ENCODE measurements around the gene ZFP57.

The ZFP57 gene

DNA sequence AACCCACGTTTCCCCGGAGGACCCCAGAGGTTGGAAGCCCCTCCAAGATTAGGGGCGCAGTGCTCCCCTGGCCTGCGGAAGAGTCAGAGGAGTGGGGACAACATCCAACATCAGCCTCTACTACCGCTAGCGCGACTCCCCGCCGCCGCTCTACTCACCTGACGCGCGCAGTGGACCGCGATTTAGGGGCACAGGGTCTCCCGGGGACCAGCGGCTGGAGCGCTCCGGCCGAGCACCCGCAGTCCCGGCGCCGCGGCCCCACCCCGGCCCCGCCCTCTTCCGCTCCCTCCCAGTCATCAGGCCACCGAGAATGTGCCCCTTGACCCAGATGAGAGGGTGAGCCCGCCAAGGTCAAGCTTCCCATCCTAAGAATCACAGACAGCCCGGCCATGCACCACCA, at the start of gene ZFP57:
ZFP57 (minus strand) TSS at position 249 of the 400 bp plus-strand sequence. CDS start 4,149 bp downstream, outside the sequence.
- DNase-seq = no peak

DNA sequence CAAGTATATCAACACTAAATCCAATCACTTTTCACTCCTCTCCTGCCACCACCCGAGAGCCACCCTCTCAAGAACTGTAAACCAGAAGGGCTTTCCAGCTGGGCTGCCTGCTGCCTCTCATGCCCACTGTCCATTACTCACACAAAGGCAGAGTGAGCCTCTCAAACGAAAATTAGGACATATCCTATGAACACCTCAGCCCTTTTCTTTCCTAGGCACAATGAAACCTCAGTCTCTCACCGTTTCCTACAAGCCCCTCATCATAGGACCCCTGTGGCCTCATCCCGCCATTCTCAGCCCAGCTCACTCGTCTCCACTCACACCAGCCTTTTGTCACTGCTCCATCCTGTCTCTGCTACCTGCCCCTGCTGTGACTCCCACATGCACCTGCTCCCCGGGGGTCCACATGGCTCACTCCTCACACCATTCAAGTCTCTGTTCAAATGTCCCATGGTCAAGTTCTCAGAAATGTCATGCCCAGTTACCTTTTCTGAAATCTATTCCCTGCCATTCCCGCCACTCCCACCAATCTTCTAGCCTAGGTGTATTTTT, 49.7 kb upstream of the ZFP57 start:
- DNase-seq = no peak

DNA sequence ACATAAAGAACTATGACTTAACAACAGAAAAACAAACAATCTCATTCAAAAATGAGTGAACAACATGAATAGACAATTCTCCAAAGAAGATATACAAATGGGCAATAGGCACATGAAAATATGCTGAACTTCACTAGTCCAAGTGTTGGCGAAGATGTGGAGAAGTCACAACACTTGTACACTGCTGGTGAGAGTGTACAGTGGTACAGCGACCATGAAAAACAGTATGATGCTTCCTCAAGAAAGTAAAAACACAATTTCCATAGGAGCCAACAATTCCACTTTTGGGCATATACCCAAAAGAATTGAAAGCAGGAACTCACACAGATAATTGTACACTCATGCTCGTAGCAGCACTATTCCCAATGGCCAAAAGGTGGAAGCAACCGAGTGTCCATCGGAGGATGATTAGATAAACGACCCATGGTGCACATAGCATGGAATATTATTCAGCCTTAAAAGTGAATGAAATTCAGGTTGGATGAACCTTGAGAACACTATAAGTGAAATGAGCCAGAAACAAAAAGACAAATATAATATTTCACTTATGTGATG, 48.9 kb upstream of the ZFP57 start:
- DNase-seq = no peak

DNA sequence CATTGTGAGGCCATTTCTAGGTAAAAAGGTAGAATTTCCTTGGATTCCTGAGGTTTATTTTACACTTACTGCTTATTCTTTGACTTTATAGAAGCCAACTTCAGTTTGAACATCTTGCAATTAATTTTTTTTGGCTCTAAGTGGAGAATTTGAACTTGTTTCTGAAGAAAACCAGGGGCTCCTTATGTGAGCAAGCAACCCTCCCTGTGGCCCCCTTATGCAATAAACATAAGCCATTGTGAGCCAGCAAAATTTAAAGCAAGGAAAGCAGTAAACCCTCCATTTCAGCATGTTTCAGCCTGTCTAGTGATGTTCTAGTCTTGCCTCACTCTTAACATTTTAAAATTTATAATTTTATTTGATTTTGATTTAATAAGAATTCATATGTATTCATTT, 47.9 kb upstream of the ZFP57 start:
- DNase-seq = no peak

DNA sequence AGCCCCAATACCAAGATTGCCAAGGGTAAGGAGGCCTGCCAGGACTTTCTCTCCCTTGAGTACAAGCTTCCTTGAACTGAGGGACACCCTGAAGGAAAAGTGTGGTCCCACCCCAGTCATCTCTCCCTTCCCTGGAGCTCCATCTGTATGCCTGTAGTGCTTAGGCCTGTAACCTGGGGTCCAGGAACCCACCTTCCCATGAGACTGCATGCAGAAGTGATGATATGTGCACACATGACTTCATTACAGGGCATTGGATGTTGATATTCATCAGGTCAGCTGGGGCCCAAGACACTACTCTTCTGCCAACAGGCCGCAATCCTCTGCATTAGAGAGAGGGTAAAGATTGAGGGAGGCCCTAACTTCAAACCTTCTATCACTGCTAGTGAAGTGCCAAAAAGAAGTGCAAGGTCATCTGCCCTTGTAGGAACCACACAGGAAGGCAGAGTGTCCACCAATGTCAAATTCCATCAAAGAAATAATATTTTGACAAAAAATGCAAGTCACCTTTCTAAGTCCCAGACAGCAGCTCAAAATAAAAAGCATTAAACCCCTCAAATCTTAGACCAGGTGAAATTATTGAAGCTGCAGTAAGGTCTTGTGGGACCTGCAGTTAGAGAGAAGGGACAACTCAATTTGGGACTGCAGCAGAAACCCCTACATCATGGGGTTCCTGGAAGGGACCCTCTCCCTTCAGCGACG, 47.4 kb upstream of the ZFP57 start:
- no peak for DNase-seq

DNA sequence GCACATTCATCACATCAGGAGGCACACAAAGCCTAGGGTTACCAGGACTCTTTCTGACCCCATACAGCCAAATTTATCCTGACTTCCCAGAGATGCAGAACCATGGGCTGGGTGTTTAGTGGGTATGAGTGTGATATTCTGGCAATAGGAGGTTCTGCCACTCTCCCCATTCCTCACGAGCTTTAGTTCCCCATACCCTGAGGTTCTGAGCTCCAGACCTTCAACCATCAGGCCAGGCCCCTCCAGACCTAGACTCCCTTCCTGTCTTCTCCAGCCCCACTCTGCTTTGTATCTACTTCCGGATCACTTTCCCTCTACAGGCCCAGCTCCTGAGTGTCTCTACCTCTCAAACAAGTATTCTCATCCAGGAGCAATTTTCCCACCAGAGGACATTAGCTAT, 46.7 kb upstream of the ZFP57 start:
- DNase-seq = no peak

DNA sequence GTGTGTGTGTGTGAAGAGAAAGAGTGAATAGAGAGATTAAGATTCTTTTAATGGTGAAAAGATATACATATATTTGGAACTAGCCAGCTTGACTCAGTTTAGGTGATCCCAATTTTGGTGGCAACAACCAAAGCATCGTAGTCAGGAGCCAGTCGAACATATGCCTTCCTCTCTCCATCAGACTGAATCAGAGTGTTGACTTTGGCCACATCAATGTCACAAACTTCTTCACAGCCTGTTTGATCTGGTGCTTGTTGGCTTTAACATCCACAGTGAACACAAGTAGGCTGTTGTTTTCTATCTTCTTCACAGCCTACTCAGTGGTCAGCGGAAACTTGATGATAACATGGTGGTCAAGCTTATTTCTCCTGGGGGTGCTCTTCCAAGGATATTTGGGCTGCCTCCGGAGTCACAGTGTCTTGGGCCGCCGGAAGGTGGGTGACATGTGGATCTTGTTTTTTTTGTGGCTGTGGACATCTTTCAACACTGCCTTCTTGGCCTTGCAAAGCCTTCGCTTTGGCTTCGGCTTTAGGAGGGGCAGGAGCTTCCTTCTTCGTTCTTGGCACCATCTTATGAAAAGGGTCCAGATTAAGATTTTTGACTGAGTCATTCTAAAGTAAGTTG, 45.7 kb upstream of the ZFP57 start:
- DNase-seq = no peak

DNA sequence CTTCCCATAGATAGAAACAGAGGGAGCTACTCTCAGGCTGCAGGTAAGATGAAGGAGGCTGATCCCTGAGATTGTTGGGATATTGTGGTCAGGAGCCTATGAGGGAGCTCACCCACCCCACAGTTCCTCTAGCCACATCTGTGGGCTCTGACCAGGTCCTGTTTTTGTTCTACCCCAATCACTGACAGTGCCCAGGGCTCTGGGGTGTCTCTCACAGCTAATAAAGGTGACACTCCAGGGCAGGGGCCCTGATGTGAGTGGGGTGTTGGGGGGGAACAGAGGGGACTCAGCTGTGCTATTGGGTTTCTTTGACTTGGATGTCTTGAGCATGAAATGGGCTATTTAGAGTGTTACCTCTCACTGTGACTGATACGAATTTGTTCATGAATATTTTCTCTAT, 45.0 kb upstream of the ZFP57 start:
- DNase-seq = no peak

DNA sequence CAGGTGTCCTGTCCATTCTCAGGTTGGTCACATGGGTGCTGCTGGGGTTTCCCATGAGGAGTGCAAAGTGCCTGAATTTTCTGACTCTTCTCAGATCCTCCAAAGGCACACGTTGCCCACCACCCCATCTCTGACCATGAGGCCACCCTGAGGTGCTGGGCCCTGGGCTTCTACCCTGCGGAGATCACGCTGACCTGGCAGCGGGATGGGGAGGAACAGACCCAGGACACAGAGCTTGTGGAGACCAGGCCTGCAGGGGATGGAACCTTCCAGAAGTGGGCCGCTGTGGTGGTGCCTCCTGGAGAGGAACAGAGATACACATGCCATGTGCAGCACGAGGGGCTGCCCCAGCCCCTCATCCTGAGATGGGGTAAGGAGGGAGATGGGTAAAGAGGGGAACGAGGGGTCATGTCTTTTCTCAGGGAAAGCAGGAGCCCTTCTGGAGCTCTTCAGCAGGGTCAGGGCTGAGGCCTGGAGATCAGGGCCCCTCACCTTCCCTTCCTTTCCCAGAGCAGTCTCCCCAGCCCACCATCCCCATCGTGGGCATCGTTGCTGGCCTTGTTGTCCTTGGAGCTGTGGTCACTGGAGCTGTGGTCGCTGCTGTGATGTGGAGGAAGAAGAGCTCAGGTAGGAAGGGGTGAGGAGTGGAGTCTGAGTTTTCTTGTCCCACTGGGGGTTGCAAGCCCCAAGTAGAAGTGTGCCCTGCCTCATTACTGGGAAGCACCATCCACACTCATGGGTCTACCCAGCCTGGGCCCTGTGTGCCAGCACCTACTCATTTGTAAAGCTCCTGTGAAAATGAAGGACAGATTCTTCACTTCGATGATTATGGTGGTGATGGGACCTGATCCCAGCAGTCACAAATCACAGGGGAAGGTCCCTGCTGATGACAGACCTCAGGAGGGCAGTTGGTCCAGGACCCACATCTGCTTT, 44.3 kb upstream of the ZFP57 start:
- DNase-seq = no peak

DNA sequence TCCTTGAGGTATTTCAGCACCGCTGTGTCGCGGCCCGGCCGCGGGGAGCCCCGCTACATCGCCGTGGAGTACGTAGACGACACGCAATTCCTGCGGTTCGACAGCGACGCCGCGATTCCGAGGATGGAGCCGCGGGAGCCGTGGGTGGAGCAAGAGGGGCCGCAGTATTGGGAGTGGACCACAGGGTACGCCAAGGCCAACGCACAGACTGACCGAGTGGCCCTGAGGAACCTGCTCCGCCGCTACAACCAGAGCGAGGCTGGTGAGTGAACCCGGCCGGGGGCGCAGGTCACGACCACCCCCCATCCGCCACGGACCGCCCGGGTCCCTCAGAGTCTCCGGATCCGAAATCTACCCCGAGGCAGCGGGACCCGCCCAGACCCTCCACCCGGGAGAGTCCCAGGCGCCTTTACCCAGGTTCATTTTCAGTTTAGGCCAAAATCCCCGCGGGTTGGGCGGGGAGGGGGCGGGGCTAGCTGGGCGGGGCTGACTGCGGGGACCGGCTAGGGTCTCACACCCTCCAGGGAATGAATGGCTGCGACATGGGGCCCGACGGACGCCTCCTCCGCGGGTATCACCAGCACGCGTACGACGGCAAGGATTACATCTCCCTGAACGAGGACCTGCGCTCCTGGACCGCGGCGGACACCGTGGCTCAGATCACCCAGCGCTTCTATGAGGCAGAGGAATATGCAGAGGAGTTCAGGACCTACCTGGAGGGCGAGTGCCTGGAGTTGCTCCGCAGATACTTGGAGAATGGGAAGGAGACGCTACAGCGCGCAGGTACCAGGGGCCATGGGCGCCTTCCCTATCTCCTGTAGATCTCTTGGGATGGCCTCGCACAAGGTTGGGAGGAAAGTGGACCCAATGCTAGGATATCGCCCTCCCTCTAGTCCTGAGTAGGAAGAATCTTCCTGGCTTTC, 43.0 kb upstream of the ZFP57 start:
- peak; percentile 49 to 61 for DNase-seq

DNA sequence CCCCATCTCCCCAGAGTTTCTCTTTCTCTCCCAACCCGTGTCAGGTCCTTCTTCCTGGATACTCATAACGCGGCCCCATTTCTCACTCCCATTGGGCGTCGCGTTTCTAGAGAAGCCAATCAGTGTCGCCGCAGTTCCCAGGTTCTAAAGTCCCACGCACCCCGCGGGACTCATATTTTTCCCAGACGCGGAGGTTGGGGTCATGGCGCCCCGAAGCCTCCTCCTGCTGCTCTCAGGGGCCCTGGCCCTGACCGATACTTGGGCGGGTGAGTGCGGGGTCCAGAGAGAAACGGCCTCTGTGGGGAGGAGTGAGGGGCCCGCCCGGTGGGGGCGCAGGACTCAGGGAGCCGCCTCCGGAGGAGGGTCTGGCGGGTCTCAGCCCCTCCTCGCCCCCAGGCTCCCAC, 42.3 kb upstream of the ZFP57 start, which contains the start of gene HLA-F:
HLA-F (plus strand) TSS at position 173 of the 404 bp plus-strand sequence; CDS start at position 203, 30 bp downstream.
- peak; percentile 97 to 98 for DNase-seq

DNA sequence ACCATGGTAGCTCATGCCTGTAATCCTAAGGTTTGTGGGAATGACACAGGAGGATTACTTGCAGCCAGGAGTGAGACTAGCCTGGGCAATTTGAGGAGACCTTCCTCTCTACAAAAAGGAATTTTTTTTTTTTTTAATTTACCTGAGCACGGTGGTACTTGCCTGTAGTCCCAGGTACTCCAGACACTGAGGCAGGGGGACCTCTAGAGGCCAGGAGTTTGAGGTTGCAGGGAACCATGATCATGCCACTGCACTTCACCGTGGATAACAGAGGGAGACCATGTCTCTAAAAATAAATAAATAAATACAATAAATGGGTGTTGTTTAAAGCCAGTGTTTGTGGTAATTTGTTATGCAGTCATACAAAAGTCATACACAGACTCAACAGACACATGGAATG, 39.9 kb upstream of the ZFP57 start:
- DNase-seq = no peak

DNA sequence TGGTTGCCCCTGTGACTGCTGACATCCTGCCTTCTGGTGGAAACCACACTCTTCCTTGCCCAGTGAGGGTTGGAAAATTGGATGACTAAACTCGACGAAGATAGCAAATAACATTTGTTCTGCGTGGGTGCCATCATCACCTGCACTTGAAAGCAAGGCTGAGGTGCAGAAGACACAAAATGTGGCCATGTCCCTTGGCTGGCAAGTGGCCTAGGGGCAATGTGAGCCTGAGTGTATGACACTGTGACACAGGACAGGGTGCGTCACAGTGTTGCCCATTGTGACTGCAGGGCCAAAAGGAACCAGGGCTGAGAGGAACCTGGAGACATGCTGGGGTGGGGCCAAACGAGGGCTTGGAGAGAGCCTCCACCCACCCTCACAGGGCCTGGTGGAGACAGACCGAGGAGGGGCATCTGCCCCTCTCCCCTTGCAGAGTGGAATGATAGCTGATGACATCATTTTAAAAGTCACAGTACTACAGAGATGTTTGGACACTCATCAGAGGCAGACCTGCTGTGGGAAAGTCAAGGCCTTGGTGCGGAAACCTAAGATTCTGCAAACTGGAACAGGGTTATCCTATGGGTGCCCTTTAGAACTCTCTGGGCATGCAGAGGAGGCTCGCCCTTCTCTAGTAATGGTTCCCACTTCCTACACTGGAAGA, 29.5 kb upstream of the ZFP57 start:
- no peak for DNase-seq

DNA sequence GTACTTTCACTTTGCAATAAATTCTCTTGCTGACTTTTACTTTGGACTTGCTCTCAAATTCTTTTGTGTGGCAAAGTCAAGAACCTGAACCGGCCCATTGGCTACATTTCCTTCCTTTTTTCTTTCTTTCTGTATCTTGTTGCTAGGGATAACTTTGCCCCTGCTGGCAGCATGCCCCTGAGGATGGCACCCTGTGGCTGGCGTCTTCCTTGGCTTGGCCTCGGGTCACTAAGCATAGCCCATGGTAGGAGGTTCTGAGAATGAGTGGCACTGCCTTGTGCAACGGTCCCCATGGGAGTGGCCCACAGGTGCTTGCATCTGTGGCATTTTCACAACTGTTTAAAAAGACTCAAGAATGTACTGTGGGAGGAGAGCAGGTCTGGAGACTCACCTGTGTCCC, 28.2 kb upstream of the ZFP57 start:
- DNase-seq = no peak

DNA sequence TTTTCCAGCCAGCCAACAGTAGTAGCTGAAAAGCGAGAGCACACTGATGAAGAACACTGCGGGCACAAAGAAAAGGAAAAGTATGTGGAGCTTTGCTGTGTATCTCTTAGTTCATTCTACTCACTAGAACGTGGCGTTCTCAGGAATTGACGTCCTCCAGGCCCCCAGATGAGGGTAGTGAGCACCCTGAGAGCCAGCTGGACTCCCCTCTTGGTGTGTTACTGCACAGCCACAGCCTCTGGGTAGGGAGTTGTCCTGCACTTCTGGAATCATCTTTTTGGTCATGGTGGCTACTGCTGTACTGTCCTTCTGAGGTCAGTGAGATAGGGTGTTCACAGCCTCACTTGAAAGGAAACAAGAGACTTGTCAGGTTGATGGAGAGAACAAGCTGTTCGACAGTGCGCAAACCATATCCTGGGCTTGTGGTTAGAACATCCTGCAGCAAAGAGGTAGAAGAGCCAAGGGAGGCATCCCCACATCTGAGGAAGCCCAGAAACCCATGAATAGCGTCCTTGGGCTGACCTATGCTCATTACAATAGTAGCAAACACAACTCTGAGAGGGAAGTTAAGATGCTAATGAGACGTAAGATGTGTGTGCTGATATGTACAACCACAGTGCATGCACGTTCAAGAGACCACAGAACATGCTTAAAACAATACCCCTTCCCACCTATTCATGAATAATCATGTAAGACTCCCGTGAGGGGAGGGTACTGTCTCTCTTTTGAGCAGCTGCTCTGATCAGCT, 27.7 kb upstream of the ZFP57 start:
- no peak for DNase-seq

DNA sequence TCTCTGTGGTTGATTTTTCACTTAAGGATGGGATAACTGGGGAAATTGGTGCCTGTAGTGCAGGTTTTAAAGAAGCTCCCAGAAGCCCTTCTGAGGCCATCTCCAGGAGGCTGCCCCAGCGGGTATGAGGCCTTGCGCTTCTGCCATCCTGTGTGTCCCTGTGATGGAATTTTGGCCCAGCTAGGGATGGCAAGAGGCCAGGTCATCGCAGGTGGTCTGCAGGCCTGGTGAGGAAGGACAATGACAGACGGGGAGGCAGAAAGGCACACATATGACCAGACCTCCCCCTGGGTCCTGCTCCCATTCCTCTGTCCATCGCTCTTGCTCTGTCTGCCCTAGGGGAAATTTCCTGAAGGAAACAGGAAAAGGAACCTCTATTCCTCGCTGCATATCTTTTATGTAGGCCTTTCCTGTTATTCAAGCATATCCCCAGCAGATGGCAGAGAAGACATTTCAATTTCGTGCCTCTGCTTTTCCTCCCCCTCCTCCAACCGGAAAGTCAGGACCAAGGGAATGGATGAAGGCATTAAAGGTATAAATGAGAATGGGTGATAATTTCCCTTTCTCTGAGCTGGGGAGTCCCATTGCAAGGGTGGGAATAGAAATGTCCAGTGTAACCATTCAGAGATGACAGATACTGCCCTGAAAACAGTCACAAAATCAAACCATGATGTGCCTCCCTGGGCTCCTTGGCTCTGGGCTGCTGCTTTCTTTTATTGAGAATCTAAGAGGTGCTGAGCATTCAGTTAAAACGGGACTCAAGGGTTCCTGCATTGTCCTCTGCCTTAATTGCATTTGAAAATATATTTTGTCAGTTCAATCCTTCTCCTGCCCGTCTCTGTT, 24.7 kb upstream of the ZFP57 start:
- peak in 1 of 2 donors; percentile 68 for DNase-seq

DNA sequence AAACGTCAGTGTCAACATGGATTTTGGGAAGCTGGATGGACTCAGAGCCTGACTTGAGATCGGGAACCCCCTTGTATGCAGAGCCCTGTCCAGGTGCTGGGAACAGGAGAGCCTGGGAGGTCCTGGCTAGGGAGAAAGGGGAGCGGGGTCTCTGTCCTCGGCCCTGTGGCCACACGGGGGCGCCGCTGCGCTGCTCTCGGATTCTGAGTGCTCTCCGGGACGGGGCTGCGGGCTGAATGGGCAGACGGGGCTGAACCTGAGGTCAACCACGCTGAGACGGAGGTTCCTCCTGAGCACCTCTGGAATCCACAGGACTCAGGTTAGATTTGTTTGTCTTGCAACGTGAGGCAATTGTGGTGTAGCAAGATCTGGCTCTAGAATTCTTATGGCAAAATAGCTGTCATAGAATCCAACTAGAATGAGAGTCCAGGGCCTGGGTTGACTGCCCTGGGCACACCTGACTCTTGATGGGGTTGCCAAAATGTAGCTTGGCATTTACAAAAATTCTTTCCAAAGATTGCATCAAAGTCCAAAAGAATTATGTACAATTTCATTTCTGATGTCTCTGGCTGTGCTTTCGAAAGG, 21.7 kb upstream of the ZFP57 start:
- peak; percentile 37 to 59 for DNase-seq

DNA sequence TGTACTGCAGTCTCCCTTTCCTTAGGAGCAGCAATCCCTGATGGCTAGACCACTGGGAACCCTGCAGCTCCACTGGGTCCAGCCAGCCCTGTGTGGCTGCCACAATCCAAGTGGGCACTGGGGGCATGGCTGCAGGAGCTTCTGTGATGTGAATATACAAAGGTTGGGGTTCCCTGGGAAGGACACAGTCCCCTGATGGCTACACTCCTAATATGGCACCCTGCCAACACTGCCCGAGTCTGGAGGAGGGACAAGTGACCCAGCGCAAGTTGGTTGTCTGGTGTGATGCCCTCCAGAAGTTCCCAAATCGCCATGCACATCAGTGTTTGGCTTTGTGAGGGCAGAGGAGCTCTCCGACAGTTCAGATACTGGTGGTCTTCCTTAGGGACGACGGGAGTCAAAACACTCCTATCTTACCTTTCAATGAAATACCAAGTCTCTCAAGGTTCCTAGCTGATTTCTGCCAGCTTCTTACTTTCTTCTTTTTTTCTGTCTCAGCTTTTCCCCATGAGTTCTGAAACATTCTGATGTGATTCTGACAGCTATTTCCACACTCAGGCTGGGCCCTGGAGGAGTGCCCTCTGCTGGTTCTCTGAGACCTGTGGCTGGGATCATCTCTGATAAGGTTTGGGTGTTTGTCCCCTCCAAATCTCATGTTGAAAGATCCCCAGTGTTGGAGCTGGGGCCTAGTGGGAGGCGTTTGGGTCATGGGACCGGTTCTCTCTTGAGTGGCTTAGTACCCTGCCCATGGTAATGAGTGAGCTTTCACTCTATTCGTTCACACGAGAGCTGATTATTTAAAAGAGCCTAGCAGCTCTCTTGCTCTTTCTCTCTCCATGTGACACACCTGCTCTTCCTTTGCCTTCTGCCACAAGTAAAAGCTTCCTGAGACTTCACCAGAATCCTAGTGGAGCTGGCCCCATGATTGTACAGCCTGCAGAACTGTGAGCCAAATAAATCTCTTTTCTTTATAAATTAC, 15.5 kb upstream of the ZFP57 start:
- peak in 1 of 2 donors; percentile 65 for DNase-seq

All from inflammatory macrophage treated with lipopolysaccharide for 1 hour (primary cell).